HG02852 (cell line): ENCODE measurements around the gene TLCD5.
A peak's percentile ranks its signal among the peaks of the same experiment; 100 is the strongest.

Source experiments
- ATAC-seq: cut with Tn5 transposase; IDR thresholded peaks from one replicate; pipeline ENCODE4 v1.9.1; 2021; ENCODE audit warnings: mild to moderate bottlenecking, moderate library complexity; ENCODE audit not compliant: unreplicated experiment

TLCD5 gene

GRCh38 chr11:120306519-120307242 is 18.4 kb upstream of the TLCD5 start:
- no peak for ATAC-seq

GRCh38 chr11:120307476-120307875 is 17.6 kb upstream of the TLCD5 start:
- no peak for ATAC-seq

- no peak for ATAC-seq
Measured at GRCh38 chr11:120308081-120308480, 17.0 kb upstream of the TLCD5 start.

GRCh38 chr11:120310870-120311269 is 14.2 kb upstream of the TLCD5 start:
- no peak for ATAC-seq

- ATAC-seq: no peak
Measured at GRCh38 chr11:120314861-120315260, 10.2 kb upstream of the TLCD5 start.

- ATAC-seq: no peak
Measured at GRCh38 chr11:120316880-120317688, 8.0 kb upstream of the TLCD5 start.

GRCh38 chr11:120317689-120318480 is 7.2 kb upstream of the TLCD5 start:
- no peak for ATAC-seq

- no peak for ATAC-seq
Measured at GRCh38 chr11:120318906-120319305, 6.2 kb upstream of the TLCD5 start.

GRCh38 chr11:120326228-120326627 is 1.1 kb downstream of the TLCD5 start:
- ATAC-seq: no peak

- ATAC-seq: no peak
Measured at GRCh38 chr11:120326845-120327281, 1.8 kb downstream of the TLCD5 start.

GRCh38 chr11:120327311-120327710 is 2.2 kb downstream of the TLCD5 start:
- no peak for ATAC-seq

GRCh38 chr11:120329556-120329955 is 4.5 kb downstream of the TLCD5 start:
- ATAC-seq: no peak

GRCh38 chr11:120330045-120330444 is 4.9 kb downstream of the TLCD5 start:
- no peak for ATAC-seq

GRCh38 chr11:120331301-120331996 is 6.3 kb downstream of the TLCD5 start:
- no peak for ATAC-seq

GRCh38 chr11:120332822-120333716 is 8.0 kb downstream of the TLCD5 start:
- no peak for ATAC-seq

GRCh38 chr11:120333801-120334200 is 8.7 kb downstream of the TLCD5 start:
- ATAC-seq: no peak

GRCh38 chr11:120334332-120334731 is 9.2 kb downstream of the TLCD5 start:
- no peak for ATAC-seq

- no peak for ATAC-seq
Measured at GRCh38 chr11:120334894-120335462, 9.9 kb downstream of the TLCD5 start.

- ATAC-seq: peak; percentile 23
Measured at GRCh38 chr11:120335556-120335907, 10.4 kb downstream of the TLCD5 start.
